IMR-90 (cell line): ENCODE measurements around the gene ETV3L. TPM values are rescaled to one million over a fixed set of nuclear protein-coding genes. Genes with fewer than 3 reads are reported as not detected.

ENCODE experiments used
- ATAC-seq: fragments of 200-7000 bp; cut with Tn5 transposase; 2 replicates; pipeline ENCODE4 v1.9.1; 2020; ENCODE audit warnings: low read depth, mild to moderate bottlenecking, moderate library complexity
- BruUV-seq: library from RNA; stranded (reverse); fragments of 400-500 nt; replicated peaks from 2 replicates; lab custom pipeline; 2021; lab: Mats Ljungman, UMichigan
- CTCF ChIA-PET: fragments of 300-600 bp; formaldehyde crosslinking; extraction: SDS; loops from one replicate; lab custom pipeline; 2021; ENCODE audit warnings: antibody characterized with exemption; lab: Yijun Ruan, JAX
- POLR2A ChIA-PET: fragments of 300-600 bp; sonication (Branson Sonifier 250); formaldehyde crosslinking; loops from one replicate; lab custom pipeline; 2022; ENCODE audit warnings: antibody characterized with exemption; ENCODE audit not compliant: unreplicated experiment; lab: Charles Lee
- DNase-seq: peaks from one replicate; pipeline ENCODE4 v3.0.0; 2013
- H2AFZ ChIP-seq: replicated peaks from 2 replicates; pipeline ENCODE3; 2013; ENCODE audit warnings: low read length, mild to moderate bottlenecking; ENCODE audit not compliant: poor library complexity
- H2AK5ac ChIP-seq: 2 replicates; pipeline ENCODE4 v1.6.1; 2013; ENCODE audit warnings: low read depth, low read length, inconsistent platforms
- H2AK9ac ChIP-seq: replicated peaks from 2 replicates; pipeline ENCODE3; 2013; ENCODE audit warnings: mild to moderate bottlenecking, low read depth, low read length, moderate library complexity; ENCODE audit not compliant: poor library complexity
- H2BK120ac ChIP-seq: 2 replicates; pipeline ENCODE4 v1.6.1; 2013; ENCODE audit warnings: low read depth, low read length, inconsistent platforms
- H2BK15ac ChIP-seq: 3 replicates; pipeline ENCODE4 v1.6.1; 2013; ENCODE audit warnings: low read depth, low read length, inconsistent platforms
- H2BK20ac ChIP-seq: 2 replicates; pipeline ENCODE4 v1.6.1; 2013; ENCODE audit warnings: low read depth, mild to moderate bottlenecking, inconsistent platforms, low read length, moderate library complexity
- H2BK5ac ChIP-seq: 2 replicates; pipeline ENCODE4 v1.6.1; 2013; ENCODE audit warnings: mild to moderate bottlenecking, low read depth, low read length, inconsistent platforms; ENCODE audit not compliant: poor library complexity, severe bottlenecking
- H3K14ac ChIP-seq: replicated peaks from 2 replicates; pipeline ENCODE4 v1.6.1; 2013; ENCODE audit warnings: low read depth, low read length, inconsistent platforms
- H3K18ac ChIP-seq: 2 replicates; pipeline ENCODE4 v1.6.1; 2013; ENCODE audit warnings: low read depth, low read length, control low read depth
- H3K23ac ChIP-seq: 2 replicates; pipeline ENCODE4 v1.6.1; 2013; ENCODE audit warnings: low read depth, low read length, inconsistent platforms
- H3K27ac ChIP-seq: 2 replicates; pipeline ENCODE4 v1.5.1; 2013; ENCODE audit warnings: mild to moderate bottlenecking, control low read depth, low read length; ENCODE audit not compliant: insufficient read depth
- H3K27me3 ChIP-seq: 2 replicates; pipeline ENCODE4 v1.6.1; 2013; ENCODE audit warnings: low read length; ENCODE audit not compliant: control insufficient read depth, insufficient read depth
- H3K36me3 ChIP-seq: 2 replicates; pipeline ENCODE4 v1.6.1; 2013; ENCODE audit warnings: low read length, mixed read lengths; ENCODE audit not compliant: control insufficient read depth, insufficient read depth
- H3K4ac ChIP-seq: 2 replicates; pipeline ENCODE4 v1.6.1; 2013; ENCODE audit warnings: low read depth, low read length, inconsistent platforms
- H3K4me1 ChIP-seq: 2 replicates; pipeline ENCODE4 v1.6.1; 2013; ENCODE audit warnings: low read length, mixed read lengths; ENCODE audit not compliant: control insufficient read depth, insufficient read depth
- H3K4me2 ChIP-seq: 2 replicates; pipeline ENCODE4 v1.6.1; 2013; ENCODE audit warnings: low read depth, mild to moderate bottlenecking, control low read depth, low read length, moderate library complexity
- H3K4me3 ChIP-seq: 2 replicates; pipeline ENCODE4 v1.5.1; 2013; ENCODE audit warnings: low read depth, mild to moderate bottlenecking, control low read depth, low read length, moderate library complexity; ENCODE audit not compliant: insufficient read depth
- H3K56ac ChIP-seq: 2 replicates; pipeline ENCODE4 v1.6.1; 2013; ENCODE audit warnings: low read length, inconsistent platforms; ENCODE audit not compliant: insufficient read depth; ENCODE audit errors: extremely low read depth
- H3K79me1 ChIP-seq, 2 experiments: 2 replicates each; pipeline ENCODE4 v1.6.1; 2013; ENCODE audit warnings: low read length in 2 of 2, inconsistent platforms in 1 of 2, low read depth in 1 of 2
- H3K9ac ChIP-seq: 2 replicates; pipeline ENCODE4 v1.6.1; 2013; ENCODE audit warnings: low read depth, low read length, control low read depth
- H3K9me1 ChIP-seq: 2 replicates; pipeline ENCODE4 v1.6.1; 2013; ENCODE audit warnings: low read length, inconsistent platforms; ENCODE audit not compliant: insufficient read depth
- H3K9me3 ChIP-seq: 2 replicates; pipeline ENCODE4 v1.6.1; 2013; ENCODE audit warnings: low read length; ENCODE audit not compliant: control insufficient read depth, insufficient read depth
- H4K20me1 ChIP-seq: 2 replicates; pipeline ENCODE4 v1.6.1; 2013; ENCODE audit warnings: low read length, inconsistent platforms; ENCODE audit not compliant: insufficient read depth
- H4K5ac ChIP-seq: 2 replicates; pipeline ENCODE4 v1.6.1; 2013; ENCODE audit warnings: mild to moderate bottlenecking, low read depth, low read length, control low read depth
- H4K8ac ChIP-seq, 2 experiments: 2 replicates each; pipeline ENCODE4 v1.6.1; 2013; ENCODE audit warnings: low read depth in 2 of 2, low read length in 2 of 2, control low read depth in 1 of 2, inconsistent platforms in 1 of 2
- H4K91ac ChIP-seq: 2 replicates; pipeline ENCODE4 v1.6.1; 2013; ENCODE audit warnings: low read depth, low read length, inconsistent platforms; ENCODE audit not compliant: insufficient read depth
- BHLHE40 ChIP-seq: fragments of 150-350 bp; IDR thresholded peaks from 2 replicates; pipeline ENCODE4 v1.6.1; 2016; ENCODE audit warnings: mild to moderate bottlenecking, low read depth, low read length
- CEBPB ChIP-seq: IDR thresholded peaks from 2 replicates; pipeline ENCODE4 v1.6.1; 2012; ENCODE audit warnings: low read depth, low read length, improper control_type of control experiment
- CHD1 ChIP-seq: IDR thresholded peaks from 2 replicates; pipeline ENCODE4 v1.6.1; 2012; ENCODE audit warnings: low read depth, low read length, improper control_type of control experiment
- ELK1 ChIP-seq: fragments of 150-350 bp; IDR thresholded peaks from 2 replicates; pipeline ENCODE4 v1.6.1; 2016; ENCODE audit warnings: low read depth, mild to moderate bottlenecking, low read length, moderate library complexity, borderline replicate concordance
- FOS ChIP-seq: fragments of 150-350 bp; IDR thresholded peaks from 2 replicates; pipeline ENCODE4 v1.6.1; 2016; ENCODE audit warnings: low read depth, low read length
- MAZ ChIP-seq: IDR thresholded peaks from 2 replicates; pipeline ENCODE4 v1.6.1; 2012; ENCODE audit warnings: low read depth, mild to moderate bottlenecking, low read length, improper control_type of control experiment, moderate library complexity, borderline replicate concordance
- NFE2L2 ChIP-seq: fragments of 150-350 bp; IDR thresholded peaks from 2 replicates; pipeline ENCODE4 v1.6.1; 2016; ENCODE audit warnings: low read depth, mild to moderate bottlenecking, low read length
- RAD21 ChIP-seq: IDR thresholded peaks from 2 replicates; pipeline ENCODE4 v1.6.1; 2012; ENCODE audit warnings: low read length, improper control_type of control experiment
- RCOR1 ChIP-seq: IDR thresholded peaks from 2 replicates; pipeline ENCODE4 v1.6.1; 2012; ENCODE audit warnings: mild to moderate bottlenecking, low read length, improper control_type of control experiment; ENCODE audit not compliant: insufficient replicate concordance
- RFX5 ChIP-seq: IDR thresholded peaks from 2 replicates; pipeline ENCODE4 v1.8.0; 2012; ENCODE audit warnings: low read depth, mild to moderate bottlenecking, low read length, moderate library complexity
- USF2 ChIP-seq: fragments of 150-350 bp; IDR thresholded peaks from 2 replicates; pipeline ENCODE4 v1.6.1; 2017; ENCODE audit warnings: mild to moderate bottlenecking, antibody characterized with exemption, low read length, low read depth
- WGBS, 2 experiments: methylation state at CpG; one replicate each; pipeline versions ENCODE4 v1.1.5 to v1.1.7; 2013; ENCODE audit warnings: missing lambda C conversion rate in 2 of 2; ENCODE audit not compliant: insufficient read length in 1 of 2; ENCODE audit errors: extremely low coverage in 2 of 2; 5-methylcytosine and 5-hydroxymethylcytosine counted together
- dilution Hi-C: fragments of 300-500 bp; cut with HindIII; formaldehyde crosslinking; loops from one replicate; pipeline ENCODE4 v1.14.3; 2018; ENCODE audit warnings: low sequenced_read_pairs; ENCODE audit not compliant: unreplicated experiment
- in situ Hi-C: fragments of 300-500 bp; cut with MboI; formaldehyde crosslinking; loops from 3 replicates; pipeline ENCODE4 v1.14.3; 2019; ENCODE audit warnings: low sequenced_read_pairs, inconsistent platforms, mixed read lengths
- intact Hi-C: fragments of 100-400 bp; cut with micrococcal nuclease; formaldehyde crosslinking; loops from 2 replicates; pipeline ENCODE4 v1.10.0; 2022
- polyA plus RNA-seq, 3 experiments: library from polyadenylated mRNA; depleted of rRNA; stranded (reverse); fragments of >200 nt; gene quantifications; 2 replicates each; pipeline ENCODE4 v1.2.3, GENCODE V29; 2012; ENCODE audit warnings: low replicate concordance in 1 of 3
- total RNA-seq: library from RNA; depleted of rRNA; stranded (reverse); fragments of >200 nt; gene quantifications from 2 replicates; pipeline ENCODE4 v1.2.3, GENCODE V29; 2012

The ETV3L gene
- total and polyA plus RNA-seq, 2 of the 4 experiments (the other 2 are of a cell fraction), result not detected

- no peaks in the 10 kb centered on the region for H3K79me1 ChIP-seq
- no peaks in the 10 kb centered on the region; the same call in 1 of the 2 replicates for H3K4me1 ChIP-seq
- no peak overlapping the region for H2AK5ac ChIP-seq
- H4K5ac ChIP-seq, result no peak overlapping the region
- no peak overlapping the region for H4K91ac ChIP-seq
- dilution Hi-C loops (no loop called here), intact Hi-C loops (loop anchor here (2.0 to 10.0 kb wide), 3 partner anchors 46 to 398 kb away; partner anchors contain the start of gene ETV3), in situ Hi-C loops (loop anchor here (5.0 kb wide), 1 partner anchor 61 kb away; no protein-coding TSS in a partner anchor)
- no peak overlapping the region for H3K27ac ChIP-seq
- POLR2A ChIA-PET, result no interaction called here
- no peak overlapping the region for H2BK120ac ChIP-seq
- no peak overlapping the region for H2BK15ac ChIP-seq
- no peak overlapping the region for H3K9ac ChIP-seq
- no peak overlapping the region for H3K4me3 ChIP-seq
- H3K4ac ChIP-seq, result no peak overlapping the region
- H2BK20ac ChIP-seq, result no peak overlapping the region
- H3K56ac ChIP-seq, result no peak overlapping the region
- no TSS peak for BruUV-seq
- TF ChIP-seq CHD1, result no peak
- TF ChIP-seq USF2, result no peak
- TF ChIP-seq RAD21, result no peak
- no peak for TF ChIP-seq NFE2L2
- no peak for TF ChIP-seq RFX5
- TF ChIP-seq ELK1, result no peak
- no peak for TF ChIP-seq FOS
- no peak for TF ChIP-seq BHLHE40
- no peak for TF ChIP-seq MAZ
- TF ChIP-seq RCOR1, result no peak
- TF ChIP-seq CEBPB, result no peak
- H3K14ac ChIP-seq, result no peak overlapping the region
- CTCF ChIA-PET, result interaction anchor here (1.4 to 4.7 kb wide), 4 partner anchors 46 to 65 kb away, joined by 5 to 88 read pairs (median 7); no protein-coding TSS in a partner anchor
- DNase-seq, result no peak
- no peak overlapping the region for H3K4me2 ChIP-seq
- H3K23ac ChIP-seq, result no peak overlapping the region
- no peaks in the 10 kb centered on the region for H4K20me1 ChIP-seq
- H2AFZ ChIP-seq, result no peak overlapping the region
- no peak for ATAC-seq
- H2AK9ac ChIP-seq, result no peak overlapping the region
- no peak overlapping the region for H4K8ac ChIP-seq
- no peak overlapping the region for H2BK5ac ChIP-seq
- H3K9me1 ChIP-seq, result 0 out of 2 replicates have a peak, but pooled peaks cover 3% of the 10 kb centered on the region
- H3K9me3 ChIP-seq, result no peaks in the 10 kb centered on the region
- 0 out of 2 replicates have a peak, but pooled peaks cover 3% of the 10 kb centered on the region for H3K27me3 ChIP-seq
- H3K36me3 ChIP-seq, result no peaks in the 10 kb centered on the region
- H3K18ac ChIP-seq, result no peak overlapping the region
- 67% methylated on average over 1 of the region's 4 CpGs; no CpG with 5 or more reads in 1 of the 2 experiments for WGBS, 2 experiments
Observed at GRCh38 chr1:157091186-157091585, 8.4 kb downstream of the ETV3L start.
